GM18951 (cell line): ENCODE measurements around the gene NUP58.
"Not testable (repeated sequence)": the region's sequence is repeated elsewhere in the genome, so short reads cannot be mapped to it uniquely, and the experiment has no call there.

Experiments used
- POLR2A ChIP-seq: IDR thresholded peaks from 4 replicates; pipeline ENCODE4 v1.6.1; 2011; ENCODE audit warnings: mild to moderate bottlenecking; ENCODE audit not compliant: insufficient read length, insufficient read depth; ENCODE audit errors: extremely low read depth
- in situ Hi-C: fragments of 300-500 bp; cut with MboI; formaldehyde crosslinking; loops from one replicate; pipeline ENCODE4 v1.12.0; 2022; ENCODE audit warnings: low sequenced_read_pairs, mixed read lengths, inconsistent platforms; ENCODE audit not compliant: unreplicated experiment

NUP58 gene

DNA sequence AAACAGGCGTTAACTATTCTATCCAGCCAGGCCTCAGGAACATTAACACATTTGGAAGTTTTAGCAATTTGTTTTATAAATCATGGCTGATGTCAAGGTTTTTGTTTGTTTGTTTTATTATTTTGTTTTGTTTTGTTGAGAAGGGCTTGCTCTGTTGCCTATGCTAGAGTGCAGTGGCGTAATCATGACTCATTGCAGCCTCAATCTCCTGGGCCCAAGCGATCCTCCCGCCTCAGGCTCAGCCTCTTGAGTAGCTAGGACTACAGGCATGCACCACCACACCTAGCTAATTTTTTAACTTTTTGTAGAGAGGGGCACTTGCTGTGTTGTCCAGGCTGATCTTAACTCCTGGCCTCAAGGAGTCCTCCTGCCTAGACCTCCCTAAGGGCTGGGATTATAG, 28.3 kb downstream of the NUP58 start:
- in situ Hi-C loops = no loop called here
- no peak for TF ChIP-seq POLR2A

DNA sequence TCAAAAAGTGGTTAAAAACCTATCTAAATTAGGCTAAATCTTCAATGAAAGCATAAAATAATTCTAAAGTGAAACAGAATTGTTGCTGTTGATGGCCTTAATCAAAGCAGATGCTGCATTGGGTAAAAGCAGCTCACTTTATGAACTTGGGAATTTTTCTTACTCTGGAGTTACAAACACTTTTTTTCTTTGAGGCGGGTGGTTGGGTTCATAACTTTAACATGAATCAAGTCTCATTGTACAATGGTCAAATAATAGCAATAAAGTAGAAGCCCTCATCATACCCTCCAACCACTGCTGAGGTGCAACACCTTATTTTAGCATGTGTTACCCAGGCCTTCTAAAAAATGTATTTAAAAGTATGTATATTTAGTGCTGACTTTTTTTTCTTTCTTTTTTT, 29.1 kb downstream of the NUP58 start:
- in situ Hi-C loops = no loop called here
- TF ChIP-seq POLR2A = no peak

DNA sequence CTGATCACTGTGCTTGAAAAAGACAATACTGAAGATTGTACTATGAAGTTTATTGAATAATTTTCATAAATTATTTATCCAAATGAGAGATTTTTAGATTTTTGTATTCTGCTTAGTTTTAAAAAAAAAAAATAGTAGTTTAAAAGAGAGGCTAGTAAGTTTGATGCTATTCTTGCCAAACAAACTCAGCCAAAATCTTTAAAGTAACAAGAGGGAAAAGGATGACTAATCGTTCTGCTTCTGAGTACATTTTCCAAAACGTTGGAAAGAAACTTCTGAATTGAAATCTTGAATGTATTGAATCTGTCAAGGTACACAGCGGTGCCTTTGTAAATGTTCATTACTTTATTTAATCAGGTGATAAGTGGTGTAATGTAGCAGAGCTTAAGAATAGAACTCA, 34.4 kb downstream of the NUP58 start:
- no peak for TF ChIP-seq POLR2A
- in situ Hi-C loops = no loop called here

DNA sequence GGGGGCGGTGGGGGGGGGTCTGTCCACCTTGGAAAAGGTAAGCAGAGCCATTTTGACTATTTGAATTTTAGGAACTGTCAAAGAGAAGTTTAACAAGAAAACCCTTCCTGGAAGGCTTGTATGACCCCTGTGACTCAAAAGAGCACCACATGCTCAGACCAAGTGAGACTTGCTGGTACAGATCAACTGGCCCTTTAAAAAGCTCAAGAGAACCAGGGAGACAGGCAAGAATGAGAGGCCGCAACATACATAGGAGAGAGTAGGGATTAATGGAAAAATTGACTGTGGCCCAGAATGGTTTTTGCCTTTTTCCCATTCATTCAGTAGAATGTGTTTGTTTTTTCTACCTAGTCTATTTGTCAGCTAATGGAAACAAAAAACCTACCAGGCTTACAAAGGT, 44.2 kb downstream of the NUP58 start:
- in situ Hi-C loops = no loop called here

DNA sequence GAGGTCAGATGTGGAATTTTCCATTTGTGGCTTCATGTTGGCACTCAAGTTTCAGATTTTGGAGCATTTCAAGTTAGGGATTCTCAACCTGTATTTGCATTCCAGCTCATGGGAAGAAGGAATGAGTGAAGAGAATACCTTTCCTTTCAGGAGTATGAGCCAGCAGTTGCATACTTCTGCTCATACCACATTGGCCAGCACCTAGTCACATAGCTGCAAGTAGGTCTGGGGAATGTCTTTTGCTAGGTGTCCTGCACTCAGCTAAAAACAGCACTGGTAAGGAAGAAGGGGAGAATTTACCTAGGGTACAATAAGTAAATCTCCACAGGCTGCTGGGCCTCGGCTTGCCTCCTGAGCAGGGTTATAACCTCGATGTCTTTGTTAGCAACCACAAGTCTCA, 45.7 kb downstream of the NUP58 start:
- in situ Hi-C loops = no loop called here
- TF ChIP-seq POLR2A = no peak

More for the DNA sequence above, 44.2 kb downstream of the NUP58 start:
- no peak for TF ChIP-seq POLR2A

DNA sequence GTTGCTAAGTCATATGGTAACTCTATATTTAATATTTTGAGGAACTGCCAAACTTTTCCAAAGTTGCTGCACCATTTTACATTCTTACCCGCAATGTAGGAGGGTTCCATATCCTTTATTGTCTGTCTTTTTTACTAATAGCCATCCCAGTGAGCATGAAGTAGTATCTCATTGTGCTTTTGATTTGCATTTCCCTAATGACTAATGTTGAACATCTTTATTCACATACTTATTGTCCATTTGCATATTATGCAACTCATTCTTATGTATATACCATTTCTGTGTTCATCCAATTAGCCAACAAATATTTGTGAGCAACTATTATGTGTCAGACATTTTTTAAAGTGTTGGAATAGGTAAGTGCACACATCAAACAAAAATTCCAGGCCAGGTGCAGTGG, 50.0 kb downstream of the NUP58 start:
- no peak for TF ChIP-seq POLR2A
- in situ Hi-C loops = no loop called here

DNA sequence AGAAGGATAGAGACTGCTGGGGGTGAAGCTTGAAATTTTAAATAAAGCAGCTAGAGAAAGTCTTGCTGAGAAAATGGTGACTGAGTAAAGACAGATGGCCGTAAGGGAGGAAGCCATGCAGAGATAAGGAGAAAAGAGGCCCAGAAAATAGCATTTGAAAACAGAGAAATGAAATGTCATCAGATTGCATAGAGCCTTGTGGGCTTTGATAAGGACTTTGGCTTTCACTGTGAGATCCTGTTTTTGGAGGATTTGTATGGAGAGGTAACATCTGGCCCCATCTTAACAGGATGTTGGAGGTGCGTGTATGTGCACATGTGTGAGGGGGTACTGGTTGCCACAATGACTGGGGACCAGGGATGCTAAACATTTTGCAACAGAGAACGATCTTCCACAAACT, 50.8 kb downstream of the NUP58 start:
- in situ Hi-C loops = no loop called here

DNA sequence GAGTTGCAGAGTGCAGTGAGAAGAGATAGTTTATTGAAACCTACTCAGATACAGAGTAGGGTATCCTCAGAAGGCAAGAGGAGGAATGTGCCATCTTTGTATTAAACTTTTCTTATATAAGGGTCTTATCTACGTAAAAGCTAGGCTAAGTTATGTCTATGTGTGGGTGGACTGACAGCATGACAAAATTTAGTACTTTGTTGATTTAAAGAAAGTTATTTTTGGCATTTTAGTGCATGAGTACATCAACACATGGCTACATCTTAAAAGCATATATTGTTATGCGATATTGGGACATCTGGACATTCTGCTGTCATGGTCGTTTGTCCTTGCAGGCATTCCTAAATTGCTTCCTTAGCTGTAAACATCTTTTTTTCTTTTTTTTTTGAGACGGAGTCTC, 51.4 kb downstream of the NUP58 start:
- in situ Hi-C loops = no loop called here
- no peak for TF ChIP-seq POLR2A

More for the DNA sequence above, 50.8 kb downstream of the NUP58 start:
- no peak for TF ChIP-seq POLR2A

DNA sequence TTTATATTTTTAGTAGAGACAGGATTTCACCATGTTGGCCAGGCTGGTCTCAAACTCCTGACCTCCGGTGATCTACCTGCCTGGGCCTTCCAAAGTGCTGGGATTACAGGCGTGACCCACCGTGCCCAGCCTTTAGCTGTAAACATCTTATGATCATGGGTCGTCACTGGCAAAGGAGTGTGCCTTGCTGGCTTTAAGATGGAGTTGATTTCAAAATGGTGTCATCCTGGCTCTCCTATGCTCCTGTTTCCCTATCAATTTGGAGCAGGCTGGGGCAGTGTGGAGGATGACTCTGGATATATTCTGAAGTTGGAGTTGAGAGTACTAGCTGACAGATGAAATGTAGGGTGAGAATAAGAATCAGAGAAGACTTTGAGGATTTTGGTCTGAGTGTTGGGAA, 51.9 kb downstream of the NUP58 start:
- TF ChIP-seq POLR2A = no peak
- in situ Hi-C loops = no loop called here

DNA sequence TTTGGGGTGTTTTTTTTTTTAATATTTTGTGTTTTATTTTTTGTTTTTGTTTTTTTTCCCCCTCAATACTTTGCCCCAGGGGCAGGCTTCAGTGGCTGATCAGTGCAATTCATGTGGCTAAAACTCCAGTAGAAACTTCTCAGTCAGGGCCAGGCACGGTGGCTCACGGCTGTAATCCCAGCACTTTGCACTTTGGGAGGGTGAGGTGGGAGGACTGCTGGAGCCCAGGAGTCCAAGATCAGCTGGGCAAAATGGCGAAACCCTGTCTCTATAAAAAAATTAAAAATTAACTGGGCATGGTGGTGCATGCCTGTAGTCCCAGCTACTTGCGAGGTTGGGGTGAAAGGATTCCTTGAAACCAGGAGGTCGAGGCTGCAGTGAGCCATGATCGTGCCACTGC, 53.0 kb downstream of the NUP58 start:
- no peak for TF ChIP-seq POLR2A
- in situ Hi-C loops = no loop called here

DNA sequence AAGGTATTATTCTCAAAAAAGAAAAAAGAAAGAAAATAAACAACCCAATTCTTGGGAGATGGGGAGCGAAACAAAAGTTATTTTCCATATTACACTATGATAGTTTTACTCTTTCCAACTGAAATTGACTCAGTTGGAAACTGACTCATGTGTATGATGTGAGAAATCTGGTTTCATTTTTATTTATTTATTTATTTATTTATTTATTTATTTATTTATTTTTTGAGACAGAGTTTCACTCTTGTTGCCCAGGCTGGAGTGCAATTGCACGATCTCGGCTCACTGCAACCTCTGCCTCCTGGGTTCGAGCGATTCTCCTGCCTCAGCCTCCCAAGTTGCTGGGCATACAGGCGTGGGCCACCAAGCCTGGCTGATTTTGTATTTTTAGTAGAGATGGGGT, 59.0 kb downstream of the NUP58 start:
- in situ Hi-C loops = not testable (repeated sequence)

DNA sequence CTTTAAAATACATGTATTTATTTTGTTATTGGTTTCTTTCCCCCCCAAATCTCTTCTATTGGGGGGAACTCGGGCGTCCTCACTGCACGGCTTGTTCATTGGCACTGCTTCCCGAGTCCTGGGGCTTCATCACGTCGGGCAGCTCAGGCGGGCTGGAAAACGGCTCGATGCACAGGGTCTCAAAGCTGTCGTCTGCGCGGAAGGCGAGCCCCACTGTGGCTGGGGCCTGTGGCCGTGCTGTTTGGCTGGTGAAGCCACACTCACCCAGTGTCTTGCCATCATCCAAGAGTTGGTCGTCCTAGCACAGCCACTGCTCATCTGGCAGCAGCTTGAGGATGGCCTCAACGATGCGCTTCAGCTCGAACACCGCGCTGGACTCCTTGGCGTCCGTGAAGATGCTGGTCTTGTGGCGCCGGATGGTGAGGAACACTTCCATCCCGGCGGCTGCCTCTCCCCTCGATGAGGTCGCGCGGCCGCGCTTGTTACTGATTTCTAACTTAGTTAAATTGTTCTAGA, 64.4 kb downstream of the NUP58 start:
- no peak for TF ChIP-seq POLR2A
- in situ Hi-C loops = no loop called here

DNA sequence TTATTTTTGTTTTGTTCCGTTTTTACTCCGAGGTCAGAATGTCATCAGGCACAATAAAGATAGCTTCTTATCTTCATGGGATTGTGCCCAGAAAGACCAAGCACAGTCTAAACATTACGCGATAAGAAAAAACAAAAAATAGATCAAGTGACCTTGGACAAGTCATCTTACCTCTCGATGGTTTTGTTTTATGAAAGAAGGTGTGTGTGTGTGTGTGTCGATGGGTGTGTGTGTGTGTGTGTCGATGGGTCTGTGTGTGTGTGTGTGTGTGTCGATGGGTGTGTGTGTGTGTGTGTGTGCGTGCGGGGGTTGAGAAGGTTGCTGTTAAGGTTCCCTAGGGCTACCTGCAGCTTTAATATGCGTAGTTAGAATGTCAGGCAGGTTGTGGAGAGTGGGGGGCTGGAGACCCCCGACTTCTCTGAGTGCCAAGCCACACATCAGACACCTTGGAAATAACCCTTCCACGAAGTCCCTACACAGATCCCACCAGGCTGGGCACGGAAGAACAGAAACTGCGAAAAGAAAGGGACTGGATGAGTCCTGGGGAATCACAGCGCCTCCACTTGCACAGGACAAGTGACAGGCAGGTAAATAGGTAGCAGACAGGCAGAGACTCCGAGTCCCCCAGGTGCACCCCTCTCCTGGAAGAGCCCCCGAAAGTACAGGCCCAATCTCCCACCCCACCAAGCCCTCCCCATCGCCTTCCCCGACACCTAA, 69.9 kb downstream of the NUP58 start:
- TF ChIP-seq POLR2A = no peak
- in situ Hi-C loops = no loop called here

DNA sequence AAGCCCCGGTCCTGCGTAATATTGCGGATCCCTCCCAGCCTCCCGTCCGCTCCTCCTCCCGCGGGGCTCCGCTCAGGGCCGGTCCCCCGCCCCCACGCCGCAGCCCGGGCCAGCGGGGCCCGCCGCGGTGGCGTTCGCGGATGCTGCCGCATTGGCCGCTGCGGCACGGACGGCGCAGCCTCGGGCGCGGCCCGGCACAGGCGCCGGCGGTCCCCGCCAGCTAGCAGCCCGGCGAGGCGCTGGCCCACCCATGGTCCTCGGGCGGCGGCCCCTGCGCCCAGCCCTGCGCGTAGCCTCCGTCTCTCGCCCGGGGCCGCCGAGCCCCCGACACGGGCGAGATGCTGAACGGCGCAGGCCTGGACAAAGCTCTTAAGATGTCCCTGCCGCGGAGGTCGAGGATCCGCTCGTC, 70.5 kb downstream of the NUP58 start, which contains the start of gene ATP8A2:
TSS of gene ATP8A2 (plus strand) at position 100 of the 409 bp plus-strand sequence. CDS start at position 339, 239 bp downstream.
- no peak for TF ChIP-seq POLR2A
- in situ Hi-C loops = no loop called here
